HG03469 (cell line): Measurements from ENCODE around the gene NIP7.

ENCODE experiments used
- ATAC-seq: cut with Tn5 transposase; IDR thresholded peaks from one replicate; pipeline ENCODE4 v1.9.1; 2021; ENCODE audit warnings: mild to moderate bottlenecking, moderate library complexity, moderate number of reproducible peaks; ENCODE audit not compliant: unreplicated experiment

Gene NIP7

GRCh38 chr16:69384974-69385373, 45.4 kb downstream of the NIP7 start:
- ATAC-seq = no peak

DNA sequence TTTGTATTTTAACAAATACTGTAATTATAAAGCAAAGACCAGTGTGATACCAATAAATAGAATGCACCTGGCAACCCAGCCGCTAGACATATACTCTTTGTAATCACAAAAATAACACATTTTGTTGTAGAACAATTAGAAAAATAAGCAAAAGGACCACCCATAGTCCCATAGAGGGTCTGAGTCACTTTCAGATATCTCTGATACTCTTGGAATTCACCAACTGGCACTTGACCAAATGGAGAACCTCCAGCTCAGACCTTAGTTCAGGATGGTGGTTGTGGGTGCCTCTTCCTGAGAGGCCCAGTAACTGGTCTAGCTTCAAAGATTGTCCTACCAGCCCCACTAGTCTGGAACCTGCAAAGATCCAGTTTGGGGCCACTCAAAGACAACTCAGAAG, 47.0 kb downstream of the NIP7 start:
- no peak for ATAC-seq
